GM12878 (cell line): ENCODE data around the gene FGD5.

Source experiments
- CREB1 ChIP-seq: IDR thresholded peaks from 2 replicates; pipeline ENCODE4 v1.6.1; 2012; ENCODE audit warnings: low read depth, mild to moderate bottlenecking, inconsistent platforms
- CREM ChIP-seq: IDR thresholded peaks from 2 replicates; pipeline ENCODE4 v1.6.1; 2014; ENCODE audit warnings: antibody characterized with exemption, low read depth
- HDGF ChIP-seq: fragments of 450-650 bp; IDR thresholded peaks from 2 replicates; pipeline ENCODE4 v1.6.1; 2016; ENCODE audit warnings: antibody characterized with exemption
- MYC ChIP-seq: IDR thresholded peaks from 2 replicates; pipeline ENCODE4 v1.6.1; 2011; ENCODE audit warnings: mild to moderate bottlenecking, low read length, moderate library complexity, inconsistent platforms; ENCODE audit not compliant: insufficient read depth, insufficient replicate concordance, insufficient read length, severe bottlenecking
- NFXL1 ChIP-seq: fragments of 450-650 bp; IDR thresholded peaks from 2 replicates; pipeline ENCODE4 v1.6.1; 2017; ENCODE audit warnings: antibody characterized with exemption, mild to moderate bottlenecking, borderline replicate concordance
- POLR2A ChIP-seq: IDR thresholded peaks from 2 replicates; pipeline ENCODE4 v1.6.1; 2011; ENCODE audit warnings: low read depth, mild to moderate bottlenecking, low read length
- RAD21 ChIP-seq: IDR thresholded peaks from 2 replicates; pipeline ENCODE4 v1.6.1; 2011; ENCODE audit warnings: mild to moderate bottlenecking, low read depth, low read length, moderate library complexity; ENCODE audit not compliant: insufficient read depth
- TCF7 ChIP-seq: IDR thresholded peaks from 2 replicates; pipeline ENCODE4 v1.6.1; 2014; ENCODE audit warnings: antibody characterized with exemption, borderline replicate concordance
- YY1 ChIP-seq: IDR thresholded peaks from 2 replicates; pipeline ENCODE4 v1.6.1; 2011; ENCODE audit warnings: low read depth, mild to moderate bottlenecking, low read length
- ZNF274 ChIP-seq: IDR thresholded peaks from one replicate; pipeline ENCODE4 v1.8.0; 2011; ENCODE audit not compliant: insufficient read length, insufficient read depth
- TF ChIP-seq, protein P1 (sequence below), 3 experiments: IDR thresholded peaks in 2 of 3; conservative IDR thresholded peaks in 1 of 3; 2 replicates each; pipeline ENCODE4 v1.5.1; 2011; ENCODE audit warnings: low read depth in 3 of 3, low read length in 3 of 3, mild to moderate bottlenecking in 3 of 3, control low read depth in 2 of 3, moderate library complexity in 2 of 3, inconsistent platforms in 1 of 3, mixed read lengths in 1 of 3; ENCODE audit not compliant: control insufficient read depth in 2 of 3, insufficient read depth in 1 of 3; ENCODE audit errors: extremely low read depth in 1 of 3
- TF ChIP-seq, protein P2 (sequence below): IDR thresholded peaks from 2 replicates; pipeline ENCODE4 v1.6.1; 2012; ENCODE audit warnings: mild to moderate bottlenecking, low read depth, low read length

DNA sequence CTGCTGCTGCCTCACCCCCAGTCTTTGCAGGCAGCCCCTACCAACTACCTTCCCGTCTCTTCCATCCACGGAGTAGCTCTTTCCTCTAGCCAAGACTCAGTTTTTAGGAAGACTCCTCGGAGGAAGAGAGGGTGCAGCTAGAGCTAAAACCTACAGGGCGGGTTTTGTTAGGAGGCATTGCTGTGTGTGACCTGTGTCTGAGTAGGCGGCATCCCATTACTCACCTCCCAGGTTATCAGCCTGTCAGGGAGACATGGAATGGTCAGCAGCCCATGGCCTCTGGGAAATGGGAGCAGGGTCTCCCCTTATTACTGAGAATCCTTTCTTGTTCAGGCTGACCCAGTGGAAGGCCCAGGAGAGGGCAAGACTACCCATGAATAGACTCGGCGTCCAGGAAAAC, 43.8 kb upstream of the FGD5 start:
- no peak for TF ChIP-seq CREB1
- TF ChIP-seq RAD21: no peak
- TF ChIP-seq YY1: no peak
- TF ChIP-seq CREM: no peak
- no peak for TF ChIP-seq HDGF
- TF ChIP-seq TCF7: no peak
- TF ChIP-seq ZNF274: no peak
- TF ChIP-seq NFXL1: no peak
- TF ChIP-seq POLR2A: no peak
- TF ChIP-seq, protein P1, sequence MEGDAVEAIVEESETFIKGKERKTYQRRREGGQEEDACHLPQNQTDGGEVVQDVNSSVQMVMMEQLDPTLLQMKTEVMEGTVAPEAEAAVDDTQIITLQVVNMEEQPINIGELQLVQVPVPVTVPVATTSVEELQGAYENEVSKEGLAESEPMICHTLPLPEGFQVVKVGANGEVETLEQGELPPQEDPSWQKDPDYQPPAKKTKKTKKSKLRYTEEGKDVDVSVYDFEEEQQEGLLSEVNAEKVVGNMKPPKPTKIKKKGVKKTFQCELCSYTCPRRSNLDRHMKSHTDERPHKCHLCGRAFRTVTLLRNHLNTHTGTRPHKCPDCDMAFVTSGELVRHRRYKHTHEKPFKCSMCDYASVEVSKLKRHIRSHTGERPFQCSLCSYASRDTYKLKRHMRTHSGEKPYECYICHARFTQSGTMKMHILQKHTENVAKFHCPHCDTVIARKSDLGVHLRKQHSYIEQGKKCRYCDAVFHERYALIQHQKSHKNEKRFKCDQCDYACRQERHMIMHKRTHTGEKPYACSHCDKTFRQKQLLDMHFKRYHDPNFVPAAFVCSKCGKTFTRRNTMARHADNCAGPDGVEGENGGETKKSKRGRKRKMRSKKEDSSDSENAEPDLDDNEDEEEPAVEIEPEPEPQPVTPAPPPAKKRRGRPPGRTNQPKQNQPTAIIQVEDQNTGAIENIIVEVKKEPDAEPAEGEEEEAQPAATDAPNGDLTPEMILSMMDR (IDR thresholded peaks at IDR 0.05 in 2 of 3, conservative IDR thresholded peaks at IDR 0.05 in 1 of 3; ENCODE audit: control insufficient read depth in 2 of 3, extremely low read depth in 1 of 3, insufficient read depth in 1 of 3, low read depth in 3 of 3, low read length in 3 of 3): no peak
- TF ChIP-seq MYC: no peak
- TF ChIP-seq, protein P2, sequence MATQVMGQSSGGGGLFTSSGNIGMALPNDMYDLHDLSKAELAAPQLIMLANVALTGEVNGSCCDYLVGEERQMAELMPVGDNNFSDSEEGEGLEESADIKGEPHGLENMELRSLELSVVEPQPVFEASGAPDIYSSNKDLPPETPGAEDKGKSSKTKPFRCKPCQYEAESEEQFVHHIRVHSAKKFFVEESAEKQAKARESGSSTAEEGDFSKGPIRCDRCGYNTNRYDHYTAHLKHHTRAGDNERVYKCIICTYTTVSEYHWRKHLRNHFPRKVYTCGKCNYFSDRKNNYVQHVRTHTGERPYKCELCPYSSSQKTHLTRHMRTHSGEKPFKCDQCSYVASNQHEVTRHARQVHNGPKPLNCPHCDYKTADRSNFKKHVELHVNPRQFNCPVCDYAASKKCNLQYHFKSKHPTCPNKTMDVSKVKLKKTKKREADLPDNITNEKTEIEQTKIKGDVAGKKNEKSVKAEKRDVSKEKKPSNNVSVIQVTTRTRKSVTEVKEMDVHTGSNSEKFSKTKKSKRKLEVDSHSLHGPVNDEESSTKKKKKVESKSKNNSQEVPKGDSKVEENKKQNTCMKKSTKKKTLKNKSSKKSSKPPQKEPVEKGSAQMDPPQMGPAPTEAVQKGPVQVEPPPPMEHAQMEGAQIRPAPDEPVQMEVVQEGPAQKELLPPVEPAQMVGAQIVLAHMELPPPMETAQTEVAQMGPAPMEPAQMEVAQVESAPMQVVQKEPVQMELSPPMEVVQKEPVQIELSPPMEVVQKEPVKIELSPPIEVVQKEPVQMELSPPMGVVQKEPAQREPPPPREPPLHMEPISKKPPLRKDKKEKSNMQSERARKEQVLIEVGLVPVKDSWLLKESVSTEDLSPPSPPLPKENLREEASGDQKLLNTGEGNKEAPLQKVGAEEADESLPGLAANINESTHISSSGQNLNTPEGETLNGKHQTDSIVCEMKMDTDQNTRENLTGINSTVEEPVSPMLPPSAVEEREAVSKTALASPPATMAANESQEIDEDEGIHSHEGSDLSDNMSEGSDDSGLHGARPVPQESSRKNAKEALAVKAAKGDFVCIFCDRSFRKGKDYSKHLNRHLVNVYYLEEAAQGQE: no peak
